Aortic smooth muscle cell (primary cell): ENCODE results near the gene MICAL2. TPM values are rescaled to one million over a fixed set of nuclear protein-coding genes. Genes with fewer than 3 reads are reported as not detected.

Experiments used
- total RNA-seq: library from RNA; depleted of rRNA; stranded (reverse); fragments of >200 nt; gene quantifications from 2 replicates; pipeline ENCODE4 v1.2.3, GENCODE V29; 2014

MICAL2 gene
- 592 and 664 TPM in 2 replicates for total RNA-seq

DNA sequence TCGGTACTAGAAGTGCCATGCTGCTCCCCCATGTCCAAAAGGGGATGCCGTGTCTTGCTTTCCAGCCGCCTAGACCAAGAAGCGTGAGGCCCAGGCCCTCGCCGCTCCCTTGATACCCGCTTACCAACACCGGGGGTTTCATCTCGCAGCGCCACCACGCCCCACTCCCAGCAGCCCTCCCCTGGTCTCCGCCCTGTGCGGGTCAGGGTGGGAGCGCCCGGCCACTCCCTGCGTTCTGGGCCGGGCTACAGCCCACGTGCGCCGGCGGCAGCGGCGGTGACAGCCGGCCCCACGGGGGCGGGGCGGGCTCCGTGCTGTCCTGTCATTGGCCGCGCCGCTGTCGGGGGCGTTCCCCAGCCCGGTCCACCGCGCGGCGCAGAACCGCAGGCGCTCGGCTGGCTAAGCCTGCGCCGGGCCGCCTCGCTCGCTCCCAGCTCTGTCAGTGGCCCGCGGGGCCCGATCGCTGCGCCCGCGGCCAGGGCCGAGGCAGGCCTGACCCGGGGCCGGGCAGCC, at the start of gene MICAL2:
TSS of gene MICAL2 (plus strand) at position 390 of the 513 bp plus-strand sequence. CDS start 51,566 bp downstream, outside the sequence.

Other genes starting within 250 kb of the MICAL2 start
- 237 and 396 TPM in 2 replicates for gene DKK3, start 102.0 kb upstream of the MICAL2 start, total RNA-seq